GM10248 (cell line): ENCODE data around the gene SDC1.

ENCODE experiments used
- CTCF ChIA-PET: fragments of 300-600 bp; sonication (Branson Sonifier 250); formaldehyde crosslinking; extraction: SDS; loops from one replicate; lab custom pipeline; 2021; ENCODE audit warnings: antibody characterized with exemption; lab: Yijun Ruan, JAX
- POLR2A ChIA-PET: fragments of 350-650 bp; sonication (Branson Sonifier 250); formaldehyde crosslinking; extraction: SDS; loops from one replicate; lab custom pipeline; 2020; ENCODE audit warnings: antibody characterized with exemption; lab: Yijun Ruan, JAX
- DNase-seq: peaks from one replicate; pipeline ENCODE4 v3.0.0; 2012; ENCODE audit errors: extremely low spot score
- TF ChIP-seq, protein P1 (sequence below): IDR thresholded peaks from 2 replicates; pipeline ENCODE4 v1.5.1; 2012; ENCODE audit warnings: mild to moderate bottlenecking, low read depth; ENCODE audit errors: extremely low read depth, missing control alignments, control extremely low read depth

Gene SDC1

DNA sequence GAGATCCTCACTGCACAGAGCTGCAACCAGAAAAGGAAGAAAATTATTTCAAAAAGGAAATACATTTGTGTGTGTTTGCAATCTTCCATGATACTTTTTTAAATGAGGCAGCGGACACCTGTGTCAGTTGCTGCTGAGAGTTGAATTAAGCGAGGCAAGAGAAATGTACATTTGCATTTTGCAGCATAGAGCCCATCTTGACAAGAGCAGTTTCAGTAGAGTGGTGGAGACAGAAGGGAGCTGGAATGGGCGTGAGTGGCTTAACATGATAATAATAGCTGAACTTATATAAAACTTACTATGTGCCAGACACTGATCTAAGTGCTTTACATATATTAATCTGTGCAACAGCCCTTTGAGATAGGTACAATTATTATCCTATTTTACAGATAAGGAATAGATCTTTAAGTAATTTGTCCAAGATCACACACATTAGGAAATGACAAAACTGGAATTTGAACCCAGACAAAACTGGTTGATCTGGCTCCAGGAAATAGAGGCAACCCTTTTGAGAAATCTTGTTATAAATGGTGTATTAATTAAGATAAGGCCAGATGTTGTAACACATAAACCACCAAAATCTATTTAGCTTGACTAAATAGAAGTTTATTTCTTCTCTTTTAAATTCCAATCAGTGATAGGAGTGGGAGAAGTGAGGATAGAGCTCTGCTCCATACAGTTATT lies 68.7 kb downstream of the SDC1 start:
- CTCF ChIA-PET = interaction anchor here (1.0 to 1.2 kb wide), 2 partner anchors 20 to 141 kb away, joined by 3 to 5 read pairs; no protein-coding TSS in a partner anchor
- POLR2A ChIA-PET = no interaction called here
- TF ChIP-seq, protein P1, sequence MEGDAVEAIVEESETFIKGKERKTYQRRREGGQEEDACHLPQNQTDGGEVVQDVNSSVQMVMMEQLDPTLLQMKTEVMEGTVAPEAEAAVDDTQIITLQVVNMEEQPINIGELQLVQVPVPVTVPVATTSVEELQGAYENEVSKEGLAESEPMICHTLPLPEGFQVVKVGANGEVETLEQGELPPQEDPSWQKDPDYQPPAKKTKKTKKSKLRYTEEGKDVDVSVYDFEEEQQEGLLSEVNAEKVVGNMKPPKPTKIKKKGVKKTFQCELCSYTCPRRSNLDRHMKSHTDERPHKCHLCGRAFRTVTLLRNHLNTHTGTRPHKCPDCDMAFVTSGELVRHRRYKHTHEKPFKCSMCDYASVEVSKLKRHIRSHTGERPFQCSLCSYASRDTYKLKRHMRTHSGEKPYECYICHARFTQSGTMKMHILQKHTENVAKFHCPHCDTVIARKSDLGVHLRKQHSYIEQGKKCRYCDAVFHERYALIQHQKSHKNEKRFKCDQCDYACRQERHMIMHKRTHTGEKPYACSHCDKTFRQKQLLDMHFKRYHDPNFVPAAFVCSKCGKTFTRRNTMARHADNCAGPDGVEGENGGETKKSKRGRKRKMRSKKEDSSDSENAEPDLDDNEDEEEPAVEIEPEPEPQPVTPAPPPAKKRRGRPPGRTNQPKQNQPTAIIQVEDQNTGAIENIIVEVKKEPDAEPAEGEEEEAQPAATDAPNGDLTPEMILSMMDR = no peak
- DNase-seq = no peak

DNA sequence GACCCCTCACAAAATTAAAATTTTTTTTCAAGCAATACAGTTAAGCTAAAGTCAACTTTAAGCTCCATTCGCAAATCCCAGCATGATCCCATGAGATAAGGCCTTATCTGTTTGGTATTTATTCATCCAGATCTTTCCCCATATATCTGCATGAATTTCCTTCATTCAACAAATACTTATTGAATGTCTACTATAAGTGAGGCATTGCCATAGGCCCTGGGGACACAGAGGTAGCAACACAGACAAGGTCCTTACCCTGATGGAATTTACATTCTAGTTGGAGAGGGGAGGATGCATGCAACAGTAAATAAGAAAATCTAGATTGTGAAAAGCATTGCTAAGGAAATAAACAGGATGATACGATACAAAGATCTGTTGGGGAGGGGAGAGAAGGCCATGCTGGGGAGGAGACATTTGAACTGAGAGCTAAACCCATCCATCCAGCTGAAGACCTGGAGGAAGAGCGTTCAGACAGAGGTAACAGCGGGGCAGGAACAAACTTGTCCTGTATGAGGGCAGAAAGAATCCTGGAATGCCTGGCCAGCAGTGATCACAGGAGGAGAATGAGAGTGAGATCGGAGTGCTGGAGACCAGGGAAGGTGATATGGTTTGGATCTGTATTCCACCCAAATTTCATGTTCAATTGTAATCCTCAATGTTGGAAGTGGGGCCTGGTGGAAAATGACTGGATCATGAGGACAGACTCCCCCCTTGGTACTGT lies 71.6 kb downstream of the SDC1 start:
- no peak for DNase-seq
- POLR2A ChIA-PET = no interaction called here
- CTCF ChIA-PET = interaction anchor here (1.6 to 3.7 kb wide), 3 partner anchors 15 to 72 kb away, joined by 3 to 15 read pairs (median 7); no protein-coding TSS in a partner anchor
- TF ChIP-seq, protein P1 = no peak

DNA sequence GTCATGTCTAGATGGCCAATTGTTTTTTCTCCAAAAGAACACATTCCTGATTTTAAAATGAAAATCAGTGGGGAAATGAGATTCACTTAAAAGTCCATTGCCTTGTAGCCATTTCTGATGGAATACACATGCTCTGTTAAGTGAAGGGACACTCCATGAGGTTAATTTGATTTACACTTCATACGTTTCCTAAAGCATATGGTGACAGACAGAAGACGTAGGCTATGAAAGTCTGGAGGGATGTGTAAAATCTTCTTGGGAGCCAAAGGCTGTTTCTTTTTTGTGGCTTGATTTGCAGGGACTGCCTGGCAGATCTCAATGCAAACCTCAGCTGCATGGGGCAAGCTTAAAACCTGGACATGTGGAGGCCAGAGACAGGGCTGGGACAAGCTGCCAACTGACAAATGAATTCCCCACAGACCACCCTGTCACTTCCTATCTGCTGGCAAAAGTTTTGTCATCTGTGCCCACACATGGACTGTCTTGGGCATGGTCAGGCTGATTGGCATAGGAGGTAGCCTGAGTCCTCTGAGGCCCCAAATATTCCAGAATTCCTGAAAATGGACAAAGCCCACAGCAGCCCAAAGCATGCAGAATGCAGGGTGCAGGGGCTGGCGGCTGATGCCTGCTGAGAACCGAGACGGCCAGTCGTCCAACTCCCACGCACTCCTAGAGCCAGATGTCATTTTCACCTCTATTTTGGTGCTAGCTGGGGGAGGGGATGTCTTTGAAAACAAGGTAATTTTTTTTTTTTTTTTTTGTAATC lies 73.9 kb downstream of the SDC1 start:
- TF ChIP-seq, protein P1 = no peak
- CTCF ChIA-PET = interaction anchor here (0.7 to 3.7 kb wide), 5 partner anchors 13 to 74 kb away, joined by 3 to 15 read pairs (median 6); partner anchors contain the start of gene SDC1
- POLR2A ChIA-PET = interaction anchor here (0.6 kb wide), 1 partner anchor 72 kb away, joined by 4 read pairs; no protein-coding TSS in a partner anchor
- DNase-seq = no peak
